ENCODE results near the gene PTGES3.

PTGES3 gene

GRCh38 chr12:56626701-56627100 lies 61.4 kb downstream of the PTGES3 start:
- DNase-seq: no peak

- DNase-seq: no peak
These were observed 65.5 kb downstream of the PTGES3 start for GRCh38 chr12:56622535-56622934.

DNA sequence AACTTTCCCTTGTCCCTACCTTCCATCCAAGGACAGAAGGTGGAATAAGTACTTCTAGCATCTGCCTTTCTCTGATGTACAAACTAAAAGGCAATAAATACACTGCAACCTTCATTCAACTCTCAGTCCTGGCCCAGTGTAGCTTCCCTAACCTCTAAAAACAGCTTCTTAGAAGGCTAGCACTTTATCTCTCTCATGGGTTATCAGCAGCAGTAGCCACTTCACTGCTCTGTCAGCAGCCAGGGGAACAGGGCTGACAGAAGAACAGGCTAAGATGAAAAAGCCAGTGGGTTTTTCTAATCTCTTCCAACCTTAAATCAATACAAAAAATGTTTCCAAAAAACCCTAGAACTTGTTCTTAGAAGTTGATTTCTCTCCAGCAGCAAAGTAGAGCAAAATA lies 71.2 kb downstream of the PTGES3 start:
- DNase-seq: no peak

GRCh38 chr12:56616244-56616643 lies 71.8 kb downstream of the PTGES3 start:
- no peak for DNase-seq

DNA sequence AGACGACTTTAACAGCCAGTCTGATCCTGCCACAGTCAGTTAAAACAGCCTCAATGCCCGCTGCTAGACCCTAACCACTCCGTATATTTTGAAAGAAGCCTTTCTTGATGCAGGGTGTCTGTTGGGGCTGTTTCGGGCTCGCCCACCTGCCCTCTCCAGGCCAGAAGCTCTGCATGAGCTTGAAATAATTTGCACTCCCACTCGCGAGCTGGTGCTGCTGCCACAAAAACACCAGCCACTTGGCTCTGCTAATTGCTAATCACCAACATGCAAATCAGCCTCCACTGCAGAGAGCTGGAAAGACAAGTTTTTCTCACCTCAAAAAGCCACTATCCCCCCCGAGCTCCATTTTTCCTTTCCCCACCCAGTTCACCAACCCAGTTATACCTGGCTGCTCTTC lies 73.5 kb downstream of the PTGES3 start:
- DNase-seq: no peak
